ENCODE results near the gene HNRNPA1. TPM values are rescaled to one million over a fixed set of nuclear protein-coding genes. Genes with fewer than 3 reads are reported as not detected.
A peak's percentile ranks its signal among the peaks of the same experiment; 100 is the strongest.

The HNRNPA1 gene
- total and polyA plus RNA-seq, 9 of the 15 experiments (the other 6 are each of a cell fraction or from before 2014, with no cell fraction given), result 1,166 to 2,703 (median 1,815) TPM

- peak; percentile 97; the same call in 1 of the 2 replicates for TF ChIP-seq NFRKB (IDR thresholded peaks at IDR 0.05; ENCODE audit: low read depth)
- peak; percentile 54; the same call in 1 of the 2 replicates for TF ChIP-seq ZNF175 (CRISPR knock-in tag; IDR thresholded peaks at IDR 0.05; ENCODE audit: low read depth)
- 0 out of 6 replicates have a peak, but pooled peaks of 1 of the 3 experiments have one; percentile 27 for TF ChIP-seq ZBTB11 (CRISPR knock-in tag; IDR thresholded peaks at IDR 0.05)
- peak; percentile 48; the same call in 1 of the 2 replicates for TF ChIP-seq POLR2A (conservative IDR thresholded peaks at IDR 0.05)
- peak; percentile 62; the same call in 1 of the 2 replicates for TF ChIP-seq HLTF (IDR thresholded peaks at IDR 0.05)
- TF ChIP-seq ZNF717 (CRISPR knock-in tag; IDR thresholded peaks at IDR 0.05), result 0 out of 2 replicates have a peak, but pooled peaks have one; percentile 52
- peak; percentile 55; the same call in 1 of the 2 replicates for TF ChIP-seq ZFX (CRISPR knock-in tag; IDR thresholded peaks at IDR 0.05)
- TF ChIP-seq DPF2 (IDR thresholded peaks at IDR 0.05), result 0 out of 2 replicates have a peak, but pooled peaks have one; percentile 25
- peak; percentile 78; the same call in 1 of the 2 replicates for TF ChIP-seq ZNF592 (IDR thresholded peaks at IDR 0.05)
- TF ChIP-seq ZNF395 (CRISPR knock-in tag; IDR thresholded peaks at IDR 0.05), result peak; percentile 78; the same call in 1 of the 2 replicates
- 0 out of 4 replicates have a peak, but pooled peaks of 1 of the 2 experiments have one; percentile 14 for TF ChIP-seq SIN3A (IDR thresholded peaks at IDR 0.05; ENCODE audit: borderline replicate concordance in 2 of 2, control insufficient read depth in 1 of 2, low read depth in 2 of 2, low read length in 2 of 2)
- 0 out of 2 replicates have a peak, but pooled peaks have one; percentile 39 for TF ChIP-seq PHB2 (IDR thresholded peaks at IDR 0.05; ENCODE audit: low read depth)
- peak; percentile 72 for TF ChIP-seq ZKSCAN8 (CRISPR knock-in tag; IDR thresholded peaks at IDR 0.05)
- TF ChIP-seq TAL1 (IDR thresholded peaks at IDR 0.05), result 0 out of 2 replicates have a peak, but pooled peaks have one; percentile 9
- TF ChIP-seq ZBTB43 (CRISPR knock-in tag; IDR thresholded peaks at IDR 0.05), result 0 out of 2 replicates have a peak, but pooled peaks have one; percentile 35
- 0 out of 2 replicates have a peak, but pooled peaks have one; percentile 23 for TF ChIP-seq BHLHE40 (IDR thresholded peaks at IDR 0.05; ENCODE audit: low read length)
- TF ChIP-seq THRAP3 (IDR thresholded peaks at IDR 0.05; ENCODE audit: borderline replicate concordance), result 0 out of 2 replicates have a peak, but pooled peaks have one; percentile 79
Observed at GRCh38 chr12:54325442-54326109, 45.0 kb downstream of the HNRNPA1 start (continued).

Measured in K562 (cell line).